NCI-H774 (cell line): Measurements from ENCODE around the gene GLA.
A peak's percentile ranks its signal among the peaks of the same experiment; 100 is the strongest.

ENCODE experiments used
- DNase-seq: peaks from one replicate; lab custom pipeline; 2025; lab: John Stamatoyannopoulos, UW

GLA gene

DNA sequence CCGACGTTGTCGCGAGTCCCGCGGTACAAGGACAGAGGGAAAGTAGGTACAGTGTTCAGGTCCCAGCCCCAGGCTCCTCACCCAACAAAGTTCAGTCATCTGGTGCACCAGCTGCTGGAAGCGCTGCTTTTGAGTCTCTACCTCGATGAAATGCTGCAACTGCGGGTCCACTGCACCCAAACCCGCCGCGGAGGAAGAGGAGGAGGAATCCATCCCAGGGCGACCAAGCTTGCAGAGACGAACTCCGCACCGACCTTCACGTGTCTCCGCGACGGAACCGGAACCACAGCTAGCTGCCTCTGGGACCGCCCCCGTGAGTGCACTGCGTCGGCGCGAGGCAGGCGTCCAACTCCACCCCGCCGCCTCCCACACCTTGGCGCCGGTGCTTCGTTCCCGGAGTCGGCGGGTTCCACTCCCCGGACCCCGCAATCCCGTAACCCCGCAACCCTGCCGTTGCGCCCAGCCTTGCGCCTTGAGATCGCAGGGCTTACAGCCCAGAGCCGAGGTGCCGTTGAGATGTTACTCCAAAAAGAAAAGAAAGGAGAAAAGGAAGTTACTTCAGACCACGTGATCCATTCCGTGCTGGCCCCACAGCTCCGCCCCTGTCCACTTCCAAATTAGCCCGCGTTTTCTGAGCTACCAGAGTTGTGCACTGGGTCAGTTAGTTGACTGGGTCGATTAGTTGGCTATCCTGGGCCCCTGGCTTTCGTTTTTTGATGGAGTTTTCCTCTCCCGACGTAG lies 59.1 kb downstream of the GLA start, which contains the start of gene TIMM8A:
TSS of gene TIMM8A (minus strand) at position 291 of the 741 bp plus-strand sequence. CDS start at position 213, 78 bp downstream.
- peak; percentile 56 for DNase-seq

DNA sequence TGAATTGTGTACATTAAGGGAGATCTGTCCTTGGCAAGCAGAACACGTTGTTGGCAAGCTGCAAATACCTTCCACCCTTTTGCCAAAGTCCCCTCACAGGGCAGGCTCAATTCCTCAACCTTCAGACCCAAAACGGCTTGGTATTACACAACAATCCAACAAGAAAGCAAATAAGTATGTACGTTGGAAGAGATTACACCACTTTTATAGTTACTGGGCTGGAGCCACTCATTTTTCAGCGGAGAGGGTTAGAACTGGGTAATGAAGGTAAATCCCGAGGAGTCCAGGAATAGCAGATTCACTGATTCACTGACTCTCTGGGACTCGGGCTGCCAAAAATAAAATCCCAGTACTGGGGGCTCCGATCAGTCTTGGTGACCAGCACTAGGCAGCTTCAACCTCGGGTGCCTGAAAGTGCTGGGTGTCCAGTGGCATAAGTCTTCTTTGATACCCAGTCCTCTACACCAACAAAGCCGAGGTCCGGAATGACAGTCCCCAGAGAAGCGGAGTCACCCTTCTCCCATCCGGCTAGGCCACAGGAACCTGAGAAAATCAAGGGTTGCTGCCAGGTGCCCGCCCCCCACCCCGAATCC lies 59.8 kb downstream of the GLA start:
- DNase-seq, result no peak
